Fibroblast of skin of abdomen (primary cell): Measurements from ENCODE around the gene EIF1B.

Experiments used
- DNase-seq: peaks from one replicate; pipeline ENCODE4 v3.0.0-alpha.2; 2013

Gene EIF1B

GRCh38 chr3:40309925-40310695 is 603 bp downstream of the EIF1B start:
- peak; percentile 47 for DNase-seq

- DNase-seq, result peak; percentile 47
Measured at GRCh38 chr3:40310705-40311104, 1.2 kb downstream of the EIF1B start.

- no peak for DNase-seq
Measured at GRCh38 chr3:40312661-40313226, 3.2 kb downstream of the EIF1B start.

- DNase-seq, result no peak
Measured at GRCh38 chr3:40313975-40314860, 4.7 kb downstream of the EIF1B start.

DNA sequence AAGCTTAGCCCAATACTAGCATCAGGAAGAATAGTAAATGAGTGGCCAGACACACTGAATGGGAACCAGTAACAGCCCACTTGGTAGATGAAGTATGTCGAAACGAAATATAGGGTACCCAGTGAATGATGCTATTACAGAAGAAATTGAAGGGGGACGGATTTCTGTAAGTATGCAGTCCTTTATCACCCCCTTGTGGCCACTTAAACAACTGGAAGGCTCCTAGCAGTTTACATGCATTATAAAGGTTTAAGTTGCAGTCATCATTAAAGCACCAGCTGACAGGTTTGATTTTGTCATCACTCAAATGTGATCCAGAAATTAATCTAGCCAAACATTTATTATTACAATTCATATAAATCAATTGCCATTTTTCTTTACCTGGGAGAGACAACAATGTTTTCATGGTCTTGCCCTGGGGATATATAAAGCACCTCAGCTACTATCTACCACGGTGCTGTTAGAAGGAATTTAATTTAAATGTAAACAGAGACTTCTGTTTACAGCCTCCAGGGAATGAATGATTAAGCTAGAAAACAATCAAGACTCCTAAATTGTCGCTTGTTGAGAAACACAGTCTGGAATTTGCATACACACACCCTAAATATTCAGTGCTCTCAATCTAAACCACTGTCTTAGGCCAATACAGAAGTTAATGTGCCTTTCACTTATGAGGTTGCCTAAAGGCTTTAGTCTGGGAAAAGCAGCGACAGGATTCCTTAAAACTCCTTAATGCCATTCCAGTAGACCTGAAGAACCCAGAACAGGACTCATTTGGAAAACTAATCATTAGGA is 7.8 kb downstream of the EIF1B start:
- DNase-seq, result peak; percentile 62

DNA sequence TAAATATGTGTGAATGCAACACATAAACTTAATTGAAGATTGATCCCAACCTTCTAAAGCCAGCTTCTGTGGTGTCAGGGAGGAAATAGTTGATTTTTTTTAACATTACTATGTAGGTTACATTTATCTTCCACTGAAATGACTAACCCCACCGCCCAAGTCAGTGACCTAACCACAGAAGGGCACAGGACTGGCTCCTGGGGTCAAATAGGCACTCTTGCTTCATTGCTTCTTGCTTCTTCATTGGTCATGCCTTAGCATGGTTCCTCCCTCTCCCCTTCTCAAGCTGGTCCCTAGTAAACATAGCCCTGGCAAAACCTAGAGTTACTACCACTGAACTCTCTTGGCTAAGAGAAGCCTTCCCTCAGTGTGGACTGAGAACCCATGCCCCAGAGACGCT is 12.3 kb downstream of the EIF1B start:
- DNase-seq, result no peak

DNA sequence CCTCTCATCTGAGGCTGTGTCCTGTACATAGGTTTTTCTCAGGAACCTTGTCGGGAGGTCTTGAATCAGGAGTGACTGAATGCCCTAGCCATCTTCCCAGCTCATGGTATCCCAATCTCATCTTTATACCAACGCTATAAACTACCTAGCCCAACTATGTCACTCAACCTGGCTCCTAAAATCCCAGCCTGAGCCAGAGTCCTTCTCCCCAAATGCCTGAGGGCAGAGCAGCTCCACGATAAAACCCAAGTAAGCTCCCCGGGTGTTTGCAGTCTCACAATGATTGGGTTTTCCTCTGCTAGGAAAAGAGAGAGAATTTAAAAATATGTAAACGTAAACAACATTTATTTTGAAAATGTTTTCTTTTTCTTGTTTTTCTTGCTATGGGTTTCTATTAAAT is 14.4 kb downstream of the EIF1B start:
- no peak for DNase-seq

DNA sequence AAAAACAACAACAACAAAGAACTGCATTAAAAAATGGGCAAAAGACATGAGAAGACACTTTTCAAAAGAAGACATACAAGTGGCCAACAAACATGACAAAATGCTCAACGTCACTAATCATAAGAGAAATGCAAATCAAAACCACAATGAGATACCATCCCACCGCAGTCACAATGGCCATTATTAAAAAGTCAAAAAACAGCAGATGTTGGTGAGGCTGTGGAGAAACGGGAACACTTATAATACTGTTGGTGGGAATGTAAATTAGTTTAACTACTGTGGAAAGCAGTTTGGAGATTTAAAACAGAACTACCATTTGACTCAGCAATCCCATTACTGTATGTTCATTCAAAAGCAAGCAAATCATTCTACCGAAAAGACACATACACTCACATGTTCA is 15.1 kb downstream of the EIF1B start:
- no peak for DNase-seq

DNA sequence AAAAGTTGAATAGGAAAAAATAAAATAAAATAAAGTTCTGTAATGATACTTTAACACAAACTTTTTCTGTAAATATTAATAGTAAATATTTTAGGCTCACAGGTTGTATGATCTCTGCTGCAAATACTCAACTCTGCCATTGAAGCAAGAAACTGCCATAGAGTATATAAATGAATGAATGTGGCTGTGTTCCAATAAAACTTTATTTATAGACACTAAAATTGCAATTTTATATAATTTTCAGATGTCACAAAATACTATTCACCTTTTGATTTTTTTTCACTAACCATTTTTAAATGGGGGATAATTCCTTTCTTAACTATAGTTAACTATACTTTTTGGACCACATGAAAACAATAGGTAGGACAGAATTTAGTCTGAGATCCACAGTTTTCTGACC is 16.0 kb downstream of the EIF1B start:
- DNase-seq, result no peak

DNA sequence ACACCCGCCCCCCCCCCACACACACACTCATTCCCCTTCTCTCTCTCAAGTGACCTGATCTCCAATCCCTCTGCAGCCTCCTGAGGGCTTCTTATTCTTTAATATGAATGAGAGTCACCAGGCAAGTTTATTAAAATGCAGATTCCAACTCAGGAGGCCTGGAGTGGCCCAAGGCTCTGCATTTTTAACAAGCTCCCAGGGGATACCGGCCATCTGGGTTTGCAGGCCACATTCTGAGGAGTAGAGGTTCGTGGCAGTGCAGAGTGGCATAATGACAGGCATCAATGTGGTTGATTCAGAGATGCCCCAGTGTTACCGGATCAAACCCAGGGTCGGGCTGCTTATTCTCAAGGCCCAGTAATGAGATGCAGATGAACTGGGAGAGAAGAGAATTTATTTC is 18.9 kb downstream of the EIF1B start:
- DNase-seq, result no peak

GRCh38 chr3:40329071-40329470 is 19.6 kb downstream of the EIF1B start:
- no peak for DNase-seq

- DNase-seq, result no peak
Measured at GRCh38 chr3:40332684-40333083, 23.2 kb downstream of the EIF1B start.

DNA sequence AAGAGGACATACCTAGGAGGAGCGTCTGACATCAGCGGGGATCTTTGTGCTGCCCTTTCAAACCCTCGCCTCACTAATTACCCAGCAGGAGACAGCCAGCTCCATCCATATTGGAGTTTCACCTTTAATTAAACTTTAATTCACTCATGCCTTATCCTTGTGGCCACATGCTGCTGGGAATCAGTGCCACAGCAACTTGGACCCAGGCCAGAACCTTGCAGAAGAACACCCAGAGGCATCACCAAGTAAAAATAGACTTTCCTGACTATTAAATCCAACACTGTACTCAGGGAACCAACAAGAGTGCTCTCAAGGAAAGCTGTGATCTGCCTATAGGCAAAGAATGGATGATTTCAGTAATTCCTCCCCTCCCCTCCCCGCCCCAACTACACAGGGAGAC is 23.9 kb downstream of the EIF1B start:
- no peak for DNase-seq

- DNase-seq, result no peak
Measured at GRCh38 chr3:40333852-40334251, 24.3 kb downstream of the EIF1B start.

DNA sequence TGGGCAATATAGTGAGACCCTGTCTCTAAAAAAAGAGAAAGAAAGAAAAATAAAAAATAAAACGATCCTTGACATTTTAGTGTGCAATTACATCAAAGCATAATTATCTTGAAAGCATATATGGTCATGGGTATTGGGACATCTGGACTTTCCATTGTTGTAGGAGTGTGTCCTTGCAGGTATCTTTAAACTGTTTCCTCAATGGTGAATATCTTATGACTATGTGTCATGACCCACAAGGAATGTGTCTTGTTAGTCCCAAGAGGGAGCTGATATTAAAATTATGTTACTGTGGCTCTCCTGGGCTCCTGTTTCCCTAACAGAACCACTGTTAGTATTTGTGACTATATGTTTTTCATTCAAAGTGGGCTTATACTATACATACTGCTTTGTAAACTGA is 26.6 kb downstream of the EIF1B start:
- no peak for DNase-seq

- no peak for DNase-seq
Measured at GRCh38 chr3:40336511-40337135, 27.1 kb downstream of the EIF1B start.

- no peak for DNase-seq
Measured at GRCh38 chr3:40337136-40338108, 27.9 kb downstream of the EIF1B start.

DNA sequence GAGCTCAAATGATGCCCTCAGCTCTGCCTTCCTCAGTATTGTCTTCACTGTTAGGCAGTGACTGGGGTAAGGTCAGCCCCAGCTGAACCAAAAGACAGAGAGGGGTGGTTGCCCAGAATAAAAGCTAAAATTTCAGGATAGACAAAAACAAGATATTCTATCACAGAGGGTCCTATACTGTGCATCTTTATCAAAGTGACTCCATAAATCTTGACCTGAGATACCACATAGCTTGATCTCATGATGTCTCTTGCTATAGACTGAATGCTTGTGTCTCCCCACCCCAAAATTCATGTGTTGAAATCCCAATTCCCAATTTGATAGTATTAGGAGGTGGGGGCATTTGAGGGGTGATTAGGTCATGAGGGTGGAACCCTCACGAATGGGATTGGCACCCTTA is 30.4 kb downstream of the EIF1B start:
- DNase-seq, result no peak

GRCh38 chr3:40340541-40341170 is 31.1 kb downstream of the EIF1B start:
- no peak for DNase-seq

- DNase-seq, result no peak
Measured at GRCh38 chr3:40341671-40342070, 32.2 kb downstream of the EIF1B start.

DNA sequence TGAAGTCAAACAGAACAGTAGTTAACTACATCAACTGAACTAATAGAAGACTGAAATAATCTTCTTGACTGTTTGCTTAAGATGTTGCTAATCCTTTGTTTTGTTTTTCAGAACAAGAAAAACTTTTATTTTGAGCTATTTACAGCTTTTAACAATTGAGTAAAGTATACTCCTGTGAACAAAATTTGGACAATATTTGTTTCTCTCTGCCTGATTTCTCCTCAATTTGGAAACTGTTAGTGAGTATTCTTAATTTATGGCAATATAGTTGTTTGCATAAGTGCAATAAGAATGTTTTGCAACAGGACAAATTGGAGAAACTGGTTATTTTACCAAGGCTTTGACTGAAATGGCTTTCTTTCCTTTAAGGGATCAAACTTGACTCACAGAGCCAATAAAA is 41.0 kb downstream of the EIF1B start:
- no peak for DNase-seq
